ENCODE data around the gene RSL24D1.

- TF ChIP-seq ELF4 (IDR thresholded peaks at IDR 0.05) (no peak), BHLHE40 (IDR thresholded peaks at IDR 0.05; ENCODE audit: borderline replicate concordance) (no peak), TARDBP (IDR thresholded peaks at IDR 0.05) (no peak), FOXA1 (IDR thresholded peaks at IDR 0.05) (no peak), CTBP1 (IDR thresholded peaks at IDR 0.05; ENCODE audit: borderline replicate concordance) (no peak), ZNF384 (IDR thresholded peaks at IDR 0.05) (no peak), SP1 (IDR thresholded peaks at IDR 0.05) (no peak), ARNT (IDR thresholded peaks at IDR 0.05) (no peak), HDGF (IDR thresholded peaks at IDR 0.05; ENCODE audit: borderline replicate concordance) (no peak)
Measured at GRCh38 chr15:55198706-55199105, 2.0 kb upstream of the RSL24D1 start.

All from HEK293T (cell line).